HFF-Myc (cell line): ENCODE results near the gene DCHS2.

Experiments used
- DNase-seq: peaks from one replicate; pipeline ENCODE4 v3.0.0-alpha.2; 2011; ENCODE audit warnings: low read depth; ENCODE audit errors: extremely low read depth
- H3K4me3 ChIP-seq: replicated peaks from 2 replicates; pipeline ENCODE4 v1.5.1; 2011; ENCODE audit warnings: low read depth, mild to moderate bottlenecking, control low read depth, low read length
- TF ChIP-seq, protein P1 (sequence below): IDR thresholded peaks from 2 replicates; pipeline ENCODE4 v1.5.1; 2012; ENCODE audit warnings: mild to moderate bottlenecking, low read depth, low read length, control low read depth; ENCODE audit errors: missing control alignments

Gene DCHS2

DNA sequence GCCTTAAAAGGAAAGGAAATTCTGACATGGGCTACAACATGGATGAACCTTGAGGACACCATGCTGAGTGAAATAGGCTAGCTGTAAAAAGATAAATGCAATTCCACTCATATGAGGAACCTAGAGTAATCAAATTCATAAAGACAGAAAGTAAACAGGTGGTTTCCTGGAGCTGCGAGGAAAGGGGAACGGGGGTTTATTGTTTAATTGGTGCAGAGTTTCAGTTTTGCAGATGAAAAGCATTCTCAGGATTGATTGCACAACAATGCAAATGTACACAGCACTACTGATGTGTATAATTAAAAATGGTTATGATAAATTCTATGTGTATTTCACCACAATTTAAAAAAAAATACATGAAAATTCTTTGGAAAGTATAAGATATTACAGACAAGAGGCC lies 34.6 kb upstream of the DCHS2 start:
- H3K4me3 ChIP-seq = no peak overlapping the region
- no peak for DNase-seq
- TF ChIP-seq, protein P1, sequence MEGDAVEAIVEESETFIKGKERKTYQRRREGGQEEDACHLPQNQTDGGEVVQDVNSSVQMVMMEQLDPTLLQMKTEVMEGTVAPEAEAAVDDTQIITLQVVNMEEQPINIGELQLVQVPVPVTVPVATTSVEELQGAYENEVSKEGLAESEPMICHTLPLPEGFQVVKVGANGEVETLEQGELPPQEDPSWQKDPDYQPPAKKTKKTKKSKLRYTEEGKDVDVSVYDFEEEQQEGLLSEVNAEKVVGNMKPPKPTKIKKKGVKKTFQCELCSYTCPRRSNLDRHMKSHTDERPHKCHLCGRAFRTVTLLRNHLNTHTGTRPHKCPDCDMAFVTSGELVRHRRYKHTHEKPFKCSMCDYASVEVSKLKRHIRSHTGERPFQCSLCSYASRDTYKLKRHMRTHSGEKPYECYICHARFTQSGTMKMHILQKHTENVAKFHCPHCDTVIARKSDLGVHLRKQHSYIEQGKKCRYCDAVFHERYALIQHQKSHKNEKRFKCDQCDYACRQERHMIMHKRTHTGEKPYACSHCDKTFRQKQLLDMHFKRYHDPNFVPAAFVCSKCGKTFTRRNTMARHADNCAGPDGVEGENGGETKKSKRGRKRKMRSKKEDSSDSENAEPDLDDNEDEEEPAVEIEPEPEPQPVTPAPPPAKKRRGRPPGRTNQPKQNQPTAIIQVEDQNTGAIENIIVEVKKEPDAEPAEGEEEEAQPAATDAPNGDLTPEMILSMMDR = no peak

DNA sequence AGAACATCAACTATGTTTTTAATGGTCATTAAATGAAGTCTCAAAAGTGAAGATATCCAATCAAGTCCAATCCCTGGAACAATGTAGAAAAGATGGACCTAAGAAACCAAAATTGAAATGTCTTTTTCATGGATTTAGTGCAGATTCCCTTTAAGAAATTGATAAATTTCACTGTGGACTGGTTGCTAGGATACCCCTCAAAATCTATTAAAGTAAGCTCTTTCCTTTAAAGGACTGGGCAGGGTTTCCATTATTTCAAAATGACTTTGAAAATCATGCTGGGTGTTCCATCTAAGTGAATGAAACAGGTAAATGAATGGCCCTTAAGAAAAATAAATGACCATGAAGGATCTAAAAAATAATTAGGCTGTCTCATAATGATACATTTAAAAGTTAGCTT lies 30.0 kb upstream of the DCHS2 start:
- TF ChIP-seq, protein P1 = no peak
- DNase-seq = no peak
- H3K4me3 ChIP-seq = no peak overlapping the region

DNA sequence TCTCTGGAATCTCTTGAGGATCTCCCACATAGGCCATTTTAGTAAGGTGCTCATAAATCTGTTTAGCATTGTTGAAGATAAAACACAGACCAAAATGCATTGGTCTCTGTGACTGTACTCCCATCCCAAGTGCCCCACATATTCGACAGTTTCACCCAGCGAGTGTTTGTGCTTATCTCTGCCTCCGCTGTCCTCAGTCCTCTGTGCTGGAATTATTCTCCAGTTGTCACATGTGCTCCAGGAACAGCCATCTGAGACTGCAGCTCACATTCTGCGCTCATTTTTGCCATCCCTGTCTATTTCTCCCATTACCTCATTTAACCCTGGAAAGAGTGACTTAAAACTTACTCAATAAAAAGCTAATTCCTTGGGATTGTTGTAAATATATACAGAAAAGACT lies 27.6 kb upstream of the DCHS2 start:
- no peak overlapping the region for H3K4me3 ChIP-seq
- no peak for DNase-seq
- TF ChIP-seq, protein P1 = no peak

DNA sequence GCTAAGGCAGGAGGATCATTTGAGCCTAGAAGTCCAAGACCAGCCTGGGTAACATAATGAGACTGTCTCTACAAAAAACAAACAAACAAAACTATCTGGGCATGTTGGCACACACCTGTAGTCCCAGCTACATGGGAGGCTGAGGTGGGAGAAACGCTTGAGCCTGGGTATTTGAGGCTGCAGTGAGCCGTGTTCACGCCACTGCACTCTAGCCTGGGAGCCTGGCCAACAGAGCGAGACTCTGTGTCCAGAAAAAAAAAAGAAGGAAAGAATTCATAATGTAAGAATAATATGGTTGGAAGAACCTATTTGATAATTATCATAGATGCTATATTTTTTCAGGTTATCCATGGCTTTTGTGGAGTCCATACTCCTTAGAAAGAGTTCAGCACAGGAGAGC lies 26.0 kb upstream of the DCHS2 start:
- no peak overlapping the region for H3K4me3 ChIP-seq
- no peak for DNase-seq
- TF ChIP-seq, protein P1 = no peak

DNA sequence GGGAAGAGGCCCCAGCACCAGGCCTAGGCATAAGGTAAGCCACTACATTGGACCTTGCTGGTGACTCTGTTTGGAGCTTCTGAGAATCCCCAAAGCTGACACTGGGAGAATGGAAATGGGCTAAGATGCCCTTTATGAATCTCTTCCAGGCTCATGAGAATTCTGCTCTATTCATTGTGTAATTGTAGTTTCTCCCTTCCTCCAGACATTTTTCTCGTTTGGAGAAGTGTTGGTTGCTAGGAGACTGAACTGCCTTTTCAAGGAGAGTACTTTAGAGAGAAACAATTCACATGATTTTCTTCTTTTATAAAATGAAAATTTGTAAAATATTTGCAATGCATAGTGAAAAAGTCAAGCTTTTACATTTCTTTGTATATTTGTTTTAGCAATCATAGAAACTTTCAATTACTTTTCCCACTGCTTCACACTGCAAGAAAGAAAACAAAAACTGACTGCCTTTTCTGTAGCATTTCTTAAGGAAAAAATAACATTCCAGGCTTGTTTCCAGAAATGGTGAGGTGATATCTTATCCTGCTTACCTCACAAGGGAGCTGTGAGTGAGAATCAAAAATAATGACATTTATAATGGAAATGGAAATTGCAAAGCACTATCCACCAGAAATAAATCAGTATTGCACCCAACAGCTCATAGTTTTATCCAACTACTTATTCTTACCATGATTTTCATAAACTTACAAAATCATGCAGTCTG lies 24.9 kb upstream of the DCHS2 start:
- no peak for DNase-seq
- H3K4me3 ChIP-seq = no peak overlapping the region
- TF ChIP-seq, protein P1 = no peak

DNA sequence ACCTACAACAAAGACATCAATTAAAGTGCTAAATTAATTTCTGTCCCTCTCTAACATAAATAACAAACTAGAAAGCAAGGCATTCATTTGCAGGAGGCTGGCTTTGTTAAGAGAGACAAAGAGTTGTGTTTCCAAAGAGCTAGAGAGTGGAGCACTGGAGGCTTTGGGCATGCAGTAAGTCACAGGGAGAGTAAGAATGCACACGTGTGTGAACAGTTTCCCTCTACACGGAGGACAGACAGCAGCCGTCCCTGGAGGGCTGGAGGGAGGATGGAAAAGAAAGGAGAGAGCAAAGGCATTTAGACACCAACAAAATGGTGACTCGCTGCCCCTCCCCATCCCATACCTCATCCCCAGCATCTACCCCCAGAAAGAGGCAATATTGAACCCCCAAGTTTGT lies 20.4 kb upstream of the DCHS2 start:
- H3K4me3 ChIP-seq = no peak overlapping the region
- DNase-seq = no peak
- TF ChIP-seq, protein P1 = no peak

DNA sequence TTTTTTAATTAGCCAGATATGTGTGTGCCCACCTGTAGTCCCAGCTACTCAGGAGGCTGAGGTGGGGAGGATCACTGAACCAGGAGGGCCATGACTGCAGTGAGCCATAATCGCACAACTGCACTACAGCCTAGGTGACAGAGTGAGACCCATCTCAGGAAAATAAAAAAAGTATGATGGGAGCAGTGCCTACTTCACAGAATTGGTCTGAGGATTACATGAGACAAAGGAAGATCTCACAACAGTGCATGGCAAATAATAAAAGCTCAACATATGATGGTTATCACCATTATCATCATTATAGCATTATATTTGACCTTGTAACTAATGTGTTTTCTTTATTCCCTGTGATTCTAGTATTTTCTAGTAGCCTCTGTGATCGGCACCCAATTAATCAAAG lies 19.9 kb upstream of the DCHS2 start:
- no peak for DNase-seq
- no peak overlapping the region for H3K4me3 ChIP-seq
- TF ChIP-seq, protein P1 = no peak
